Subcutaneous adipose tissue (tissue), 4 donors: ENCODE data around the gene DCPS. TPM values are rescaled to one million over a fixed set of nuclear protein-coding genes. Genes with fewer than 3 reads are reported as not detected.

Source experiments
- CTCF ChIP-seq: fragments of 450-650 bp; IDR thresholded peaks from one replicate; pipeline ENCODE4 v1.5.1; 2016; ENCODE audit warnings: low read depth, mild to moderate bottlenecking, control low read depth, antibody characterized with exemption, moderate library complexity
- total RNA-seq, 4 donors: library from RNA; depleted of rRNA; stranded (reverse); fragments of >200 nt; gene quantifications; one replicate each; pipeline ENCODE4 v1.1.0, GENCODE V29; 2016

The DCPS gene
- total RNA-seq, 4 donors from 2014 or later = 5.3 to 12.6 (median 7.9) TPM

GRCh38 chr11:126375726-126376125, 71.9 kb downstream of the DCPS start:
- no peak for TF ChIP-seq CTCF

DNA sequence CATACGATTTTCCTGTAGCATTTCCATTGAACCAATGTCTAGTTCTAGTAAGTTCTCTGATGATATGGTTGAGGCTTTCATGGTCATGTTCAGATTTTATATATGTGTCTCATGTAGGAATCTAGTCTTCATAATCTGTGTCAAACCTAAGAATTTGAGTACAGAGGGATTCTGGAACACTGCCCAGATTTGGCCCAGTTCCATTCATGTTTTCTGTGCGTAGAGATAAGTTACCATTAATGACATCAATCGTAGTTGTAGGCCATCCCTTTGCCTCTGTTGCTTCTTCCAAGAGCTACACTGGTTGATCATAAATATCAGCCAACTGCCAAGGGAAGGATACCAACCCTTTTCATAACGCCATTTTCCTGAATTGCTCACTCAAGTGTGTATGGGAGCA, 74.9 kb downstream of the DCPS start:
- TF ChIP-seq CTCF = no peak

DNA sequence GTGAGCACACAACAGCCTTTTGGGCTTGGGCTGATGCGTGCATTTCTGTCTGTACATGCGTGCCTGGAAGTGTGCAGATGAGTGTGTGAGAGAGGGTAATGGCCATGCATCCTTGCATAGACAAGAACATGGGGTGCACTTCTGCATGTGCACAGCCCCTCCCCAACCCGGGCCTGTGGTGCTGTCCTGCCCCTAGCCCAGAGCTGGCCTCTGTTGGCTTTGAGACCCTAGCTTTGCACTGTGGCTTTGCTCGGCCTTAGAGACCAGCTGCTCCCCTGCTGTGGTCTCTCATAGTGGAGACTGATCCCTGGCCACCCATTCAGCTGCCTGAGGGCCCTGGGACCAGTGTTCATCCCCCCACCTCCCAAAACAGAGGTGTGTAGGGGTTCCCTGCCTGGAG, 77.0 kb downstream of the DCPS start:
- TF ChIP-seq CTCF = no peak

GRCh38 chr11:126383339-126384335, 79.8 kb downstream of the DCPS start:
- TF ChIP-seq CTCF = no peak

GRCh38 chr11:126384449-126385070, 80.7 kb downstream of the DCPS start:
- no peak for TF ChIP-seq CTCF

- no peak for TF ChIP-seq CTCF
These were observed 82.3 kb downstream of the DCPS start for GRCh38 chr11:126385991-126386728.

GRCh38 chr11:126387857-126388256, 84.0 kb downstream of the DCPS start:
- no peak for TF ChIP-seq CTCF
